Stimulated activated CD4-positive, alpha-beta T cell treated with anti-CD3 and anti-CD28 coated beads, Interleukin-15, amount 100 ng/mL, for 1 hour (primary cell): ENCODE measurements around the gene ANKRD30B.
A peak's percentile ranks its signal among the peaks of the same experiment; 100 is the strongest.
"Not testable (repeated sequence)": the region's sequence is repeated elsewhere in the genome, so short reads cannot be mapped to it uniquely, and the experiment has no call there.

ENCODE experiments used
- DNase-seq, 2 donors: peaks; one replicate each; pipeline ENCODE4 v3.0.0-alpha.2; 2020; ENCODE audit warnings: low read depth in 1 of 2, low spot score in 1 of 2

ANKRD30B gene, protein sequence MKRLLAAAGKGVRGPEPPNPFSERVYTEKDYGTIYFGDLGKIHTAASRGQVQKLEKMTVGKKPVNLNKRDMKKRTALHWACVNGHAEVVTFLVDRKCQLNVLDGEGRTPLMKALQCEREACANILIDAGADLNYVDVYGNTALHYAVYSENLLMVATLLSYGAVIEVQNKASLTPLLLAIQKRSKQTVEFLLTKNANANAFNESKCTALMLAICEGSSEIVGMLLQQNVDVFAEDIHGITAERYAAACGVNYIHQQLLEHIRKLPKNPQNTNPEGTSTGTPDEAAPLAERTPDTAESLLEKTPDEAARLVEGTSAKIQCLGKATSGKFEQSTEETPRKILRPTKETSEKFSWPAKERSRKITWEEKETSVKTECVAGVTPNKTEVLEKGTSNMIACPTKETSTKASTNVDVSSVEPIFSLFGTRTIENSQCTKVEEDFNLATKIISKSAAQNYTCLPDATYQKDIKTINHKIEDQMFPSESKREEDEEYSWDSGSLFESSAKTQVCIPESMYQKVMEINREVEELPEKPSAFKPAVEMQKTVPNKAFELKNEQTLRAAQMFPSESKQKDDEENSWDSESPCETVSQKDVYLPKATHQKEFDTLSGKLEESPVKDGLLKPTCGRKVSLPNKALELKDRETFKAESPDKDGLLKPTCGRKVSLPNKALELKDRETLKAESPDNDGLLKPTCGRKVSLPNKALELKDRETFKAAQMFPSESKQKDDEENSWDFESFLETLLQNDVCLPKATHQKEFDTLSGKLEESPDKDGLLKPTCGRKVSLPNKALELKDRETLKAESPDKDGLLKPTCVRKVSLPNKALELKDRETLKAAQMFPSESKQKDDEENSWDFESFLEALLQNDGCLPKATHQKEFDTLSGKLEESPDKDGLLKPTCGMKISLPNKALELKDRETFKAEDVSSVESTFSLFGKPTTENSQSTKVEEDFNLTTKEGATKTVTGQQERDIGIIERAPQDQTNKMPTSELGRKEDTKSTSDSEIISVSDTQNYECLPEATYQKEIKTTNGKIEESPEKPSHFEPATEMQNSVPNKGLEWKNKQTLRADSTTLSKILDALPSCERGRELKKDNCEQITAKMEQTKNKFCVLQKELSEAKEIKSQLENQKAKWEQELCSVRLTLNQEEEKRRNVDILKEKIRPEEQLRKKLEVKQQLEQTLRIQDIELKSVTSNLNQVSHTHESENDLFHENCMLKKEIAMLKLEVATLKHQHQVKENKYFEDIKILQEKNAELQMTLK (N-terminal part only)

DNA sequence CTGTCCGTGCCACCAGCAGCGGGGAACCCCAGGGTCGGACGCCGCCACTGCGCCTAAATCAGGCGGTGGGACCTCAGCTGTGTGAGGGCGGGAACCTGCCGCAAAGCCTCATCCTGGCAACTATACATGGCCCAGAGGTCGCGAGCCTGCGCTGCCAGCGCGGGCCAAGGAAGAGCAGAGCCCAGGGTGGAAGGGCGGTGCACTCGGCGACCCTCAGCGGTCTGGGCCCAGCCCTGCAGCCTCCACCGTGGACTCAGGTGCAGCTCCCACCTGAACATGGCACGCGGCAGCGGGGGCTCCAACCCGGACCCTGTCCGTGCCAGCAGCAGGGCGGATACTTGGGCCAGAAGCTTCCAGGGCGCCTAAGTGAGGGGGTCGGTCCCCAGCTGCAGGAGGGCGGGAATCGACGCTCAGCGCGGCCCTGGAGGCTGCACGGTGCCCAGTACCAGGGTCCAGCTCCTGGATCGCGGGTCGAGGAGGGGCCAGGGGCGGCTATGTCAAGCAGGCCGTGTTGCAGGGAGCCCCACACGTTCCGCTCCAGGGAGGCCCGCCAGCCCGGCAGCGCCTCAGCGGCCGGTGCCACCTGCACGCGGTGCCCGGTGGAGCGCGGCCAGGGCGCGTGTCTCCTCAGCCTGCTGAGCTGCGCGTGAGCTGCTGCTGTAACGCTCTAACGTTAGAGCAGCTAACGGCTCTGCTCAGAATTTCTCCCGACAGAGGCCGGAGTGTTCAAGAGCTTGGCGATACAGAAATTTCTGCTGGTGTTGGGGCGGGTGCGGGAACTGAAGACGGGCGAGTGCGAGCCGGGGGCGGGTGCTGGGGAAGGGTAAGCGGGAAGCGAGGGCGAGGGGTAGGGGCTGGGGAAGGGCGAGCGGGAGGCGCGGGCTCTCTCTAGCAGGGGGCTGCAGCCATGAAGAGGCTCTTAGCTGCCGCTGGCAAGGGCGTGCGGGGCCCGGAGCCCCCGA is at the start of gene ANKRD30B:
TSS of gene ANKRD30B (plus strand) at position 660 of the 962 bp plus-strand sequence. CDS start at position 908, 248 bp downstream.
- DNase-seq: peak in 1 of 2 donors; percentile 1

DNA sequence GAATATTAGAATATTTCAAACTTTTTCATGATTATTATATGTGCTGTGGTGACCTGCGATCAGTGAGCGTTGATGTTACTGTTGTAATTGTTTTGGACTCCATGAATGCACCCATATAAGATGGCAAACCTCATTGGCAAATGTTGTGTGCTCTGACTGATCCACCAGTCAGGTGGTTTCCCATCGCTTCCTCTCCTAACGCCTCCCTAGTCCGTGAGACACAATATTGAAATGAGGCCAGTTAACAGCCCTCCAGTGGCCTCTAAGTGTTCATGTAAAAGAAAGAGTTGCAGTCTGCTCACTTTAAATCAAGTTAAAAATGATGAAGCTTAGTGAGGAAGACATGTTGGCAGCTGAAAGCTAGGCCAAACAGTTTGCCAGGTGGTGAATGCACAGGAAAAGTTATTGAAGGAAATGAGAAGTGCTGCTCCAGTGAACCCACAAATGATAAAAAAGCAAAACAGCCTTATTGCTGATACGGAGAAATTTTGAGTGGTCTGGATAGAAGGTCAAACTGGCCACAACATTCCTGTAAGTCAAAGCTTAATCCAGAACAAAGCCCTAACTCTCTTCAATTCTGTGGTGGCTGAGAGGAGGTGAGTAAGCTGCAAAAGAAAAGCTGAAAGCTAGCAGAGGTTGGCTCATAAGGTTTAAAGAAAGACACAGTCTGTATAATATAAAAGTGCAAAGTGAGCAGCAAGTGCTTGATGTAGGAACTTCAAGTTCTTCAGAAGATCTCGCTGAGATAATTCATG is 46.5 kb upstream of the ANKRD30B start:
- DNase-seq: not testable (repeated sequence)

DNA sequence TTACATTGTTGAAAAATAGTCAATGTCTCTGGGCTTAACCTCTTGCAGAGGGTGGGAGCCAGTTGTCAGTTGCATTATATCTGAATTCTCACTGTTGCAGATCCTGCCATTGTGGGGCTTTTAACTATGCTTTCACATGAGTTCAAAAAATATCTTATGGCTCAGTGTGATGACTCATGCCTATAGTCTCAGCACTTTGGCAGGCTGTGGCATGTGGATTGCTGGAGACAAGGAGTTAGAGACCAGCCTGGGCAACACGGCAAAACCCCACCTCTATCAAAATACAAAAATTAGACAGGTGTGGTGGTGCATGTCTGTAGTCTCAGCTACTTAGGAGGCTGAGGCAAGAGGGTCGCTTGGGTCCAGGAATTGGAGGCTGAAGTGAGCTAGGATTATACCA is 38.2 kb upstream of the ANKRD30B start:
- not testable (repeated sequence) for DNase-seq

DNA sequence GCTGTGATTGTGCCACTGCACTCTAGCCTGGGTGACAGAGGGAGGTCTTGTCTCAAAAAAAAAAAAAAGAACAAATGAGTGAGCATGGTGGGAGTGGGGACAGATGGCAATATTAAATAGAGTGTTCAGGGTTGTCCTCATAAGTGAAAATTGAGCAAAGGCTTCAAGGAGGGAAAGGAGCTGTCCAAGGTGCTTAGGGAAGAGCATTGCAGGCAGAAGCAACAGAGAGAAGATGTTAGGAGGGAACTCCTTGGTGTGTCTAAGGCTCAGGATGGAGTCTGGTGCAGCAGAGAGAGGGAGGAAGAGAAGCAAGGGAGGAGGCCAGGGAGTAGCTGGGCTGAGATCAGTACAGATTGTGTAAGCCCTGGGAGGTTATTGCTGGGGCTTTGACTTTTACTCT is 26.4 kb upstream of the ANKRD30B start:
- not testable (repeated sequence) for DNase-seq

DNA sequence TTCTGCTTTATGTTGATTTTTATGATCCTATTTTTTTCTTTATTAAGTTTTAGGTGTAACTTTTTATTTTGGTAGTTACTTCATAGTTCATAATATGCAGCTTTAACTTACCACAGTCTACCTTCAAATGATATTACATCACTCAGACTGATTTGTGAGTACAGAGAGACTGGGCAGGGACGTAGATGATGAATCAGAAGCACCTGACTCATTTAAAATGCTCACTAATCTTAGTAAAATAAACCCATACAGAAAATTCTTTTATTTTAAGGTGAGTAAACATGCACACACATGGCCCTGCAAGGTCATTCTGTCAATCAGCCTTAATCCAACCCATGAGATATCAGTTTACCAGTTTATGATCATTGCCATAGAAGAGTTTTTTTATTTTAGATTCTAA is 8.9 kb upstream of the ANKRD30B start:
- not testable (repeated sequence) for DNase-seq

DNA sequence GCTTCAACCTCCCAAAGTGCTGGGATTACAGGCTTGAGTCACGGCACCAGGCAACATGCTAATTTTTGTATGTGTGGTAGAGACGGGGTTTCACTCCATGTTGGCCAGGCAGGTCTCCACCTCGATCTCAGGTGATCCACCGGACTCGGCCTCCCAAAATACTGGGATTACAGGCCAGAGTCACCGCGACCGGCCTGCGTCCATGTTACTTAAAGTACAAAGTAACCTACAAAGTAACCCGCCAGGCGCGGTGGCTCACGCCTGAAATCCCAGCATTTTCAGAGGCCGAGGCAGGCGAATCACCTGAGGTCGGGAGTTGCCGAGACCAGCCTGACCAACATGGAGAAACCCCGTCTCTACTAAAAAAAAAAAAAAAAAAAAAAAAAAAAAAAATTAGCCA is 1.1 kb upstream of the ANKRD30B start:
- DNase-seq: no peak

DNA sequence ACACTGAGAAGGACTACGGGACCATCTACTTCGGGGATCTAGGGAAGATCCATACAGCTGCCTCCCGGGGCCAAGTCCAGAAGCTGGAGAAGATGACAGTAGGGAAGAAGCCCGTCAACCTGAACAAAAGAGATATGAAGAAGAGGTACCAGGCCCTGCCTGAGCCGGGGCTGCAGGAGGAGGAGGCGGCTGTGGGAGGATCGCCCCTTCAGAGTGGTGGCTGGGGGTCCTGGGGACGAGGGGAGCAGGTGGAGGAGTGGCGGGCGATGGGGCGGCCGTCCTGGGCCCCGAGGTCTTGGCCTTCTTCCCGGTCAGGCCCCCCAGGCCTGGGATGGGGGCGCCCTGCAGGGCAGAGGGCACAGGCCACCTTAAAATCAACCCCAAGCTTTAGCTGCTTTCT is 524 bp downstream of the ANKRD30B start:
- no peak for DNase-seq

DNA sequence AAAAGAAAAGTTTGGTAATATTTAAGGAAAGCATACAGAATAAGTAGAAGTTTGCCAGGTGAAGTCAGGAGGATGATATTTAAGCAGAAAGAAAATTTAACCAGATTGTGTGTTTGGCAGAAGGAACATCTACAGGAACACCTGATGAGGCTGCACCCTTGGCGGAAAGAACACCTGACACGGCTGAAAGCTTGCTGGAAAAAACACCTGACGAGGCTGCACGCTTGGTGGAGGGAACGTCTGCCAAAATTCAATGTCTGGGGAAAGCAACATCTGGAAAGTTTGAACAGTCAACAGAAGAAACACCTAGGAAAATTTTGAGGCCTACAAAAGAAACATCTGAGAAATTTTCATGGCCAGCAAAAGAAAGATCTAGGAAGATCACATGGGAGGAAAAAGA is 15.6 kb downstream of the ANKRD30B start:
- not testable (repeated sequence) for DNase-seq

DNA sequence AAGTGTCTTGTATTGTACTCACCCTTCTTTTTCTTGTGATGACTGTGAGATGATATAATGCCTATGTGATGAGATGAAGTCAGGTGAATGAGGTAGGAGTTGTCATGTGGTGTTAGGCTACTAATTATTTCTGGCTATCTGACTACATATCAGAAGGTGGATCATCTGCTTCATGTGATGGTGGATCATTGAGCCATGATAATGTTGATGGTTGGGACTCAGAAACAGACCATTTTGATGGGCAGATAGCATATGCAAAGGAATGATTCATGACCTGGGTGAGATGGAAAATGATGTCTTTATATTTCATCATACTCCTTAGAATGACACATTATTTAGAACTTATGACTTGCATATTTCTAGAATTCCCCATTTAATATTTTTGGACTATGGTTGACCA is 19.5 kb downstream of the ANKRD30B start:
- DNase-seq: no peak

DNA sequence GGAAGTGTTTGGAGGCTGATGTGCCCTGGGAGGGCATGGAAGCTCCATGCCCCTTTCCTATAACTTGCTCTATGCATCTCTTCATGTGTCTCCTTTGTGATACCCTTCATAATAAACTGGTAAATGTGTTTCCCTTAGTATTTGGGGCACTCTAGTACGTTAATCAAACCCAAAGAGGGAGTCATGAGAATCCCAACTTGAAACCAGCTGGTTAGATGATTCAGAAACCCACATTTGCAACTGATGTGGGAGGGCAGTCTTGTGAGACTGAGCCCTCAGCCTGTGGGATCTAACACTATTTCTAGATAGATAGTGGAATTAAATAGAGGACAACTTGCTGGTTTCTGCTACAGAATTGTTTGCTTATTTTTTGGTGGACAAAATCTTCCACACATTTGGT is 20.3 kb downstream of the ANKRD30B start:
- DNase-seq: no peak

DNA sequence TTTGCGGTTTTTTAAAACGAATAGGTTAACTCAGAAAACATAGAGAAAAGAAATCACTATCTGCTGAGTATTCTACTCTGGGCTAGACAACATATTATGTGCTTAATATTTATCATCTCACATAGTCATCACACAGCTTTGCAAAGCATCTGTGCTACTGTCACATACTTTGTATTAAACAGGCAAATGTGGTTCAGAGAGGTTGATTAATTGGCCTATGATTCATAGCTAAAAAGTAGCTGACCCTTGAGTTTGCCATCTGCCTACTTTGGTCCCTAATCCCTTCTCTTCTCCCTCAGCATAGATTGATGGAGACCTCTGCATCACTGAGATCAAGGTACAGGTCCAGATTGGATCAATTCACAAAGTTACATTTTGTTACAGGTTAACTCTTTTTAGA is 21.4 kb downstream of the ANKRD30B start:
- DNase-seq: no peak

DNA sequence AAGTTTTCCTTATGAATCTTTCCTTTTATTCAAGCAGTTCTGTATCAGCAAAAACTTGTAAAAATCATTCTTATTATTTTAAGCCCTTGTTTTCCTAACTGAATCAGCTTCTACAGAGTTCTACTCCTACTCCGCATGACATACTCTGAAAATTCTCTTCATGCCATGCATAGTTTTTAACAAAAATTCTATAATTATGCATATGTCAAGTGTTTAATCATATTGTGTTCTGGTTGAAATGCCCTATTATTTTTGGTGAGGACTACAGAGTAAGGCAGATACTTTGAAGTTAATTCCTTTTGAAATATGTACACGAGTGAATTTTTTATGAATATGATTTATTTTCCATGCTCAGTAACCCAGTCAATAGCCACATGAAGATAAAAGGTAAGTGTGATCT is 28.8 kb downstream of the ANKRD30B start:
- DNase-seq: no peak

DNA sequence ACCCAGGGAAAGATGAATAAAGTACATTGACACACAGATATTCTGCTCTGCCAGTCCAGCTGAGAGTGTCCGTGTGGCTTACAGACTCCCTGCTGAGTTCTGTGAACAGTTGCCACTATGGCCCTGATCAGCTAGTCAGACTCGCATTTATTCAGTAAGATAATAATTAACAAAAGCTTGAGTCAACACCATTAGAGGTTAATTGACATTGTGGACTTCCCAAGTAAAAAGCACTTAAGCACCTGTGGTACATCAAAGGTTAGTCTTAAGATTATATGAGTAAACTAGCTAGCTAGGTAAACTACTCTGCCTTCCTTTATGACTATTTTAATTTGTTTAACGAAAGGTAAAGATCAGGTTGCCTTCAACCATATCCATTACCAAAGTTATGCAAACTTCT is 33.7 kb downstream of the ANKRD30B start:
- DNase-seq: no peak

DNA sequence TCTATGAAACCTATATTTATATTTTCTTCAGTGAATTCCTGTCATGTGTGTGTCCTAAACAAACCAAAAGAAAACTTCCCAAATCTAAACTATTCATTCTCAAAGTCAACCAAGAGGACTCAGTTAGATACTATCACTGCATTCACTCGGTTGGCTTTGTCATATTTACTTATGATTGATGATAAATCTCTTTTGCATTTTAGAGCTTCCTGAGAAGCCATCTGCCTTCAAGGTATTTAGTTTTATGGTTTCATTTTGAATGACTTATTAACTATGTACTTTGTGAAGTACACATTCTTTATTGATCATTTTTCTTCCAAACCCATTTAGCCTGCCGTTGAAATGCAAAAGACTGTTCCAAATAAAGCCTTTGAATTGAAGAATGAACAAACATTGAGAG is 36.2 kb downstream of the ANKRD30B start:
- DNase-seq: no peak

DNA sequence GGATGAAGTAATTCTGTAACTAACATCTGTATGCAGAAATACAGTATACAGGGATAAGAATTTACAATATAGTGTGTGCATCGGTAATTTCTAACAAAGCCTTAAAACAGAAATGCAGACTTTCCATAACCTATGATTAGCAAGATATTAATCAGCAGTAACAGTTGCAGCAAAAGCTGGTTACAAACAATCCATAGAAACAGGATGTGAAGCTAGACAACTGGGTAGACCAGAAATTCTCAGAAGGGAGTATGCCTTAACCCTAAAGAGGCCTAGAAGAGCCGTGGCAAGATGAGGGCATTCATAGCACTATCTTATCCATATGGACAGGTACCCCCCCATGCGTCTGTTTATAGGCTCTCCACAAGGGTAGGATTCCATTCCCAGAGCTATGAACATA is 48.9 kb downstream of the ANKRD30B start:
- not testable (repeated sequence) for DNase-seq

DNA sequence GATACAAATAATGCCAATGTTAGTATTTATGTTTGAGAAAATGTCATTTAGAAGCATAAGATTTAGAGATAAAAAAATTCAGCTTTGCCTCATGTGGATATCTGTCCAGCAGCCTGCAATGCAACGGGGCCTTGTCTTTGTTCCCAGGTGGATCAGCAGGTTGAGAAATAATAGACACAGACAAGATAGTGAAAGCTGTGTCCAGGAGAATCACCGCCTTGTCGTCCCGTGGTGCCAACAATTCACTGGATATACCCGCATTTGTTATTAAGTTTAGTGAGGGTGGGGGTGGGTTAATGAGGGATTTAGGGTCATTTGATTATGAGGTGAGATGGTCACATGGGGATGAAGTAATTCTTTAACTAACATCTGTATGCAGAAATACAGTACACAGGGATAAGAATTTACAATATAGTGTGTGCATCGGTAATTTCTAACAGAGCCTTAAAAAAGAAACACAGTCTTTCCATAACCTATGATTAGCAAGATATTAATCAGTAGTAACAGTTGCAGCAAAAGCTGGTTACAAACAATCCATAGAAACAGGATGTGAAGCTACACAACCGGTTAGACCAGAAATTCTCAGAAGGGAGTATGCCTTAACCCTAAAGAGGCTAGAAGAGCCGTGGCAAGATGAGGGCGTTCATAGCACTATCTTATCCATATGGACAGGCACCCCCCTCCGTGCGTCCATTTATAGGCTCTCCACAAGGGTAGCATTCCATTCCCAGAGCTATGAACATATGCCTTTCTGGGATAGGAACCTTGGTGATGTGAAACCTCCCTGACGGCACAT is 50.2 kb downstream of the ANKRD30B start:
- not testable (repeated sequence) for DNase-seq

DNA sequence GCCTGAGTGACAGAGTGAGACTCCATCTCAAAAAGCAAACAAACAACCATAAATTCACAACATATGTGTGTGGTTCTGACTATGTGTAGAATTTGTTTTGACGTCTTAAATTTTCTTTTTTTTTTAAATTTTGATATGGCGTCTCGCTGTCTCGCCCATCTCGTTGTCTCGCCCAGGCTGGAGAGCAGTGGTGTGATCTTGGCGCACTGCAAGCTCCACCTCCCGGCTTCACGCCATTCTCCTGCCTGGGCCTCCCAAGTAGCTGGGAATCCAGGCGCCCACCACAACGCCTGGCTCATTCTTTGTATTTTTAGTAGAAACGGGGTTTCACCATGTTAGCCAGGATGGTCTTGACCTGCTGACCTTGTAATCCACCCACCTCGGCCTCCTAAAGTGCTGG is 63.1 kb downstream of the ANKRD30B start:
- DNase-seq: not testable (repeated sequence)

DNA sequence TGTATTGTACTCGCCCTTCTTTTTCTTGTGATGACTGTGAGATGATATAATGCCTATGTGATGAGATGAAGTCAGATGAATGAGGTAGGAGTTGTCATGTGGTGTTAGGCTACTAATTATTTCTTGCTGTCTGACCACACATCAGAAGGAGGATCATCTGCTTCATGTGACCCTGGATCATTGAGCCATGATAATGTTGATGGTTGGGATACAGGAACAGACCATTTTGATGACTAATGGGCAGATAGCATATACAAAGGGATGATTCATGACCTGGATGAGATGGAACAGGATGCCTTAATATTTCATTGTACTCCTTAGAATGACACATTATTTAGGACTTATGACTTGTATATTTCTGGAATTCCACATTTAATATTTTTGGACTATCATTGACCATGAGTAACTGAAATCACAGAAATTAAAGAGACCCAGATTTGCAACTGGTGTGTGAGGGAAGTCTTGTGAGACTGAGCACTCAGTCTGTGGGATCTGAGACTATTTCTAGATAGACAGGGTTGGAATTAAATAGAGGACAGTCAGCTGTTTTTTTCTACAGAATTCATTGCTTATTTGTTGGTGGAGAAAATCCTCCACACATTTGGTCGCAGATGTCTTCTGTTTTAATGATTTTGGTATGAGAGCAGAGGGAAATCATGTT is 79.1 kb downstream of the ANKRD30B start:
- not testable (repeated sequence) for DNase-seq
